Left colon (tissue), 2 donors: ENCODE measurements around the gene FLYWCH2. TPM values are rescaled to one million over a fixed set of nuclear protein-coding genes. Genes with fewer than 3 reads are reported as not detected.

Experiments
- ATAC-seq: fragments of 200-7000 bp; cut with Tn5 transposase; one replicate; pipeline ENCODE4 v1.9.1; 2020; ENCODE audit warnings: mild to moderate bottlenecking, moderate library complexity
- DNase-seq, 2 donors: peaks; one replicate each; pipeline ENCODE4 v3.0.0-alpha.2; 2020
- intact Hi-C, 2 donors: fragments of 100-400 bp; cut with DNase I in 1 of 2; cut with micrococcal nuclease in 1 of 2; formaldehyde crosslinking; loops; one replicate each; pipeline versions ENCODE4 v1.11.2 to v1.14.0; 2022; cut with DNase I, micrococcal nuclease
- total RNA-seq, 2 donors: library from RNA; stranded (reverse); fragmentation: NEBNext Ultra II Directional; extraction: Animal tissue kit (Norgen Biotek cat#: 25700); gene quantifications; one replicate each; pipeline ENCODE4 v1.2.1, GENCODE V29; 2021
- donor health status: DM: no; HTN: no; CAD: no.
- donor health status: DM: yes; HTN: yes; CAD: no.

FLYWCH2 gene
- total RNA-seq, 2 donors from 2014 or later = 20.7 to 30.8 TPM

DNA sequence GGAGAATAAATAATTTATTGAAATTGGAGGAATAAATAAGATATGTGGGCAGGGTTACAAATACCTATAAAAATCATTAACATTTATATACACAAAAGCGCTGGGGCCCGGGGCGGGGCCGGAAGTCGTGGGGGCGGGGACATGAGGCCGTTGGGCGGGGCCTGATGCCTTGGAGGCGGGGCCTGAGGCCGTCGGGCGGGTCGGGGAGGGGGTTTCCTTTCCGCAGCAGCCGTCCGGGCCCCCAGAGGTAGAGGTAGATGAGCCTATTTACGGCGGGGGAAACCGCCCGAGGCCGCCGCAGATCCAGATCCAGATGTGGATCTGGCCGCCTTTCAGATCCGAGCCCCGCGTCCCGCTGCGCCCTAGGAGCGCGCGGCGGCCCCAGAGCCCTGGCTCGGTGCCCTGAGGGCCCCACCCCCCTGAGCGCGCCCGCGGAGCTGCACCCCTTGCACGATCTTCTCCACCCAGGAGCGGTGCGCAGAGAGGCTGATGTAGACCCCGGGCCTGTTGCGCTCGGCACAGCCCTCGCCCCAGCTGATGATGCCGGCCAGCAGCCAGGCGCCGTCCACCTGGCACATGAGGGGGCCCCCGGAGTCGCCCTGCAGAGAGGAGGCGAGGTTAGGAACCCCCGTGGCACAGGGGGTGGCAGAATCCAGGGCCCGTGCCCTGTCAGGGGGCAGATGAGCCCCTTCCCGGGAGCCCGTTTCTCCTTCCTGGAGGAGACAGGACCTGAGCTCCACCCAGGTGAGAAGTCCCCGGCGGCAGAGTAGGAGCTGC is 30.1 kb upstream of the FLYWCH2 start:
- intact Hi-C loops = no loop called here
- no peak for ATAC-seq
- DNase-seq = no peak

DNA sequence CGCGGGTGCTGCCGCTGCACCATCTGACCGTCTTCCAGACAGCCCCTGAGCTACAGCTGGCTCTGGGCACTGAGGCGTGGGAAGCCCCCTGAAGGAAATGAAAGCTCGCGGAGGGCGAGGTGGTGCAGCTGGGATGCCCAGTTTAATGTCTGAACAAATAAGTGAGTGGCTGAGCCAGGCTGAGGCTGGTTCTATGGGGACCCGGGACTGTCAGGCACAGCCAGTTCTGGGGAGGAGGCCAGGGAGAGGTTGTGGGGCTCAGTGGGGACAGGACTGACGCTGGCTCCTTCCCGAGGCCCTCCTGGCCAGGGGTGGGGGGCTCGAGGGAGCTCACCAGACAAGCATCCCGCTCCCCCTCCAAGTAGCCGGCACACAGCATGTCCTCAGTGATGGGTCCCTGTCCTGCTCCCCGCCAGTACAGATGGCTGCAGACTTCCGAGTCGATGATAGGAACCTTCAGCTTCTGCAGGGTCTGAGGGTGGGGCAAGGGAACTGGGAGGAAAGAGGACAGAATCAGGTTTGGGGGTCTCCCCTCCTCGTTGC is 29.4 kb upstream of the FLYWCH2 start:
- intact Hi-C loops = no loop called here
- DNase-seq = no peak
- no peak for ATAC-seq

DNA sequence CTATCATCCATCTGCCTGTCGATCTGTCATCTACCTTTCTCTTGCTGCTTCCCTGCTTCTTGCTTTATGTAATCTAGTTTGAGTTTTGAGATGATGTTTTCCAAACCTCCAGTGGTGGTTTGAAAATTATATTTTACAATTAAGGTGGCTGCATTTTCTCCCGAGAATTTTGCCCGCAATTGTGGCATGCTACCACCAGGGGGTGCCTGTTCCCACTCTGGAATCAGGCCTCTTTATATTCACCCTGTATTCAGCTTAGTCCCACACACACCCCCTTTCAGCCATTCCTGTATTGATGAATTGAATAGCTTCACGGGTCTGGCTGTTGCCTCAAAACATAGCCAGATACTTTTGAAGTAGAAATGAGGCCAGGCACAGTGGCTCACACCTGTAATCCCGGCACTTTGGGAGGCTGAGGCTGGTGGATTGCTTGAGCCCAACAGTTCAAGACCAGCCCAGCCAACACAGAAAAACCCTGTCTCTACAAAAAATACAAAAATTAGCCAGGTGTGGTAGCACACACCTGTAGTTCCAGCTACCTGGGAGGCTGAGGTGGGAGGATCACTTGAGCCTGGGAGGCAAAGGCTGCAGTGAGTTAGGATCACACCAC is 28.2 kb upstream of the FLYWCH2 start:
- intact Hi-C loops = no loop called here
- ATAC-seq (no peak), DNase-seq (no peak)

DNA sequence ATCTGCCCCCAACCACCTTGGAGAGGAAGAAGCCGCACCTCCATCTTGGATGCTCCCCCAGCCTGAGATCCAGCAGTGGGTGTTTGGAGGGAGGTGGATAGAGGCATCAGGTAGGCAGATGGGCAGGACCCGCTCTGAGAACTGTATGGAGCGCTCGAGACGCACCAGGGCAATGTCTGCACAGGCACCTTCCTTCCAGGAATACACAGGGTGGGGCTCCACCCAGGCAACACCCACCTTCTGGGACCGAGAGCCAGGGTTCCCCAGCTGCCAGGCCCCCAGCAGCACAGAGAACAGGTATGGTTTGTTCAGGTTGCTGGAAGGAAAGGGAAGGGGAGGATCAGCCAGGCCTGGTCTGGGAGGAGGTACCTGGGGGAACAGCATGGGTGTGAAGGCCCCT is 27.5 kb upstream of the FLYWCH2 start:
- intact Hi-C loops = no loop called here
- ATAC-seq (no peak), DNase-seq (no peak)

DNA sequence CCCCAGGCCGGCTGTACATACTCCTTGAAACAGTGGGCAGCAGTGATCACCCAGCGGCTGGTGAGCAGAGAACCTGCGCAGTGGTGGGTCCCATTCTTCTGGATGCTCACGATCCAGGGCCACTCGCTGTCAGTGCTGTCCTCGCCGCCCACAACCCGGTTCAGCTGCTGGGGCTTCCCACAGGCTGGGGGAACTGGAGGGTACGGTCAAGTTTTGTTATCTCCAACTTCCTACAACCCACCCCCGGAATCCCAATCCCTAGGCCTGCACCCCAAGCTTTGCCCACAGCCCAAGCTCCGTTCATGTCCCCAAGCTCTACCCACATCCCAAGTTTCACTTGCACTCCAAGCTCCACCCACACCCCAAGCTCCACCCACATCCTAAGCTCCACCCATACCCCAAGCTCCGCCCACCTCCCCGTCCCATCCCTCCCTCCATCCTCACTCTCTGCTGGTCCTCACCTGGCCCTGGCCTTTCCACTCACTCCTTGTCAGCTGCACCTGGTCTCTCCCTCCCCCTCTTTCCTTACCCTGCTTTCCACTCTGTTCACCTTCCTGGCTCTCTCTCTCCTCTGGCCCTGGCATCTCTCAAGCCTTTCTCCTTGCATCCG is 26.8 kb upstream of the FLYWCH2 start:
- DNase-seq = no peak
- intact Hi-C loops = no loop called here
- ATAC-seq = no peak

DNA sequence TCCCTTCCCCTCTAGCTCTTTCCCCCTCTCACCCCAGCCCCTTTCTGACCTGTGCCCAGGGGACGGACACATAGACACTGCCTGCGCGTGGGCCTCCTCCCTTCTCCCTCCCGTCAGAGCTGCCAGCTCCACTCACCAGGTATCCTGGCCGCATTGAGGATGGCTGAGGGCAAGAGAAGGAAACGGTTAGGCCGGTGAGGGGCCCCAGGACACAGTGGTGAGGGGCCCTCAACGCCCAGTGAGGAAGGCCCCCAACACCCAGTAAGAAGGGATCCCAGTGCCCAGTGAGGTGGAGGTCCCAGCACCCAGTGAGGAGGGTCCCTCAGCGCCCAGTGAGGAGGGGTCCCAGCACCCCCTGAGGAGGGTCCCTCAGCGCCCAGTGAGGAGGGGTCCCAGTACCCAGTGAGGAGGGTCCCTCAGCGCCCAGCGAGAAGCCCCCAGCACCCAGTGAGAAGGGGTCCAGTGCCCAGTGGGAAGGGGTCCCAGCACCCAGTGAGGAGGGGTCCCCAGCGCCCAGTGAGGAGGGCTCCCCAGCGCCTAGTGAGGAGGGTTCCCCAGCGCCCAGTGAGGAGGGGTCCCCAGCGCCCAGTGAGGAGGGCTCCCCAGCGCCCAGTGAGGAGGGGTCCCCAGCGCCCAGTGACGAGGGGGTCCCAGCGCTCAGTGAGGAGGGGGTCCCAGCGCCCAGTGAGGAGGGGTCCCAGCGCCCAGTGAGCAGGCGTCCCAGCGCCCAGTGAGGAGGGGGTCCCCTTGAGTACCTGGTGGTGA is 26.1 kb upstream of the FLYWCH2 start:
- DNase-seq (no peak), ATAC-seq (no peak)
- intact Hi-C loops = no loop called here

DNA sequence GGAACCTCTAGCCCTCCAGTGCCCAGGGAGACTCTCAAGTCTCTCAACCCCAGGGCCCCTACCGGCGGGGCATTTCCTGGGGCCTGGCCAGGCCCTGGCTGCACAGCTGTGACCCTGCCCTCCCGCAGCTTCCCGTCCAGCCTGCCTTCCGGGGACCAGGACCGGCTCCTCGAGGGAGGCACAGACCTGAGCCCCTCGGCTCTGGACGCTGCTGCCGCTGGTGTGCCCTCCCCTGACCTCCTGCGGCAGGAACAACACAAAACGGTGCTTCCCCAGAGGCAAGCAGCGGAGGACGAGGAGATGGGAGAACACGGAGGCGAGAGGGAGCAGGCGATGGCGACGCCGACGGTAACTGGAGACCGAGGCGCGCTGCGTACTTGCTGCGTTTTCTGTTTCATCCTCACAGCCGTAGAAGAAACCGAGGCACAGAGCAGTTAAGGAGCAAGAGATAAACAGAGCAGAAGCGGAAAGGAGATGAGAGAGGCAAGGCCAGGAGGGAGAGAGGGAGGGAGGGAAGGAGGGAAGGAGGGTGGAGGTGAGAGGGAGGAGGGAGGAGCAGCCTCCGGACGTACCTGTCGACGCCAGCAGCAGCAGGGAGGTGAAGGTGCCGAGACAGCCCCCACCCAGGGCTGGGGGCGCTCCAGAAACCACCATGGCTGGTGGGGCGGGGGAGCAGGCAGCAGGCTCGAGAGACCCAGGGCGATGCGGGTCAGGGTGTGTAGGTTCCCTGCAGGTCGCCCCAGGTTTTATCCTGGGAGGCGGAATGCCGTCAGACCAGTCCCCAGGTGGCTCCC is 25.4 kb upstream of the FLYWCH2 start, which contains the start of gene PRSS22:
TSS of gene PRSS22 (minus strand) at position 720 of the 794 bp plus-strand sequence. CDS start at position 654, 66 bp downstream.
- DNase-seq = peak; percentile 51 to 63
- ATAC-seq = peak; percentile 65
- intact Hi-C loops = no loop called here

DNA sequence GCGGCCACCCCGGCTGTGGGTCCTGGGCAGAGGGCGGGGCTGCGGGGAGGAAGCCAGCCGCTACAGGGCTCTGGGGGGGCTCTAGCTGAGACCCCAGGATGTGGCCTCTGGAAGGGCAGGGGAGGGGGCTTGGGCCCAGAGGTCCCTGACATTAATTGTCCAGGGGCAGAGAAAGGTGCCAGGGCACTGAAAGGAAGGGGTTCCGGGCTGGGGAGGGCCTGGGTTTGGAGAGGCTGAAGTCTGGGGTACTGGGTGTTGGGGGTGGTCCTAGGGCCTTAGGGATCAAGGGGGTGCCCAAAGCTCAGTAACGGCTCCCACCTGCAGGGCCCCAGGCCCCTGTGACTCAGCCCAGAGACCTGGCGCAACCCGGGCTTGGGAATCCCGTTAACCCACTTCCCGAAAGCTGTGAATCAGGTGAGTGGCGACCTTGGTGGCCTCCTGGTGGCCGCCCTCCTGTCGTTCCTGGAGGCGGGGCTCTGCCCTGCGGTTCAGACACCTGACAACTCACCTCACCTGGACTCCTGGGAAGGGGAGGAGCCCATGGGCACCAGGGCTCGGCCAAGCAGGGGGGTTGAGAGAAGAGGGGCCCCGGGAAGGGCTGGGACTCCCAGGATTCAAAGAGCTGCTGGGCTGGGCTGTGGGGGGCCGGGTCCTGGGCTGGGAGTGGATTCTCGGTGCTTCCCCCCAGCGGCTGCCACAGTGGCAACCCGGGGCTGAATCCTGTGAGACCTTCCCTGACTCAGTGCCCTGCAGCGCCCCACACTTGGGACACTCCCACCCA is 24.6 kb upstream of the FLYWCH2 start:
- DNase-seq (peak; percentile 83 to 92), ATAC-seq (peak; percentile 96)
- intact Hi-C loops = no loop called here

DNA sequence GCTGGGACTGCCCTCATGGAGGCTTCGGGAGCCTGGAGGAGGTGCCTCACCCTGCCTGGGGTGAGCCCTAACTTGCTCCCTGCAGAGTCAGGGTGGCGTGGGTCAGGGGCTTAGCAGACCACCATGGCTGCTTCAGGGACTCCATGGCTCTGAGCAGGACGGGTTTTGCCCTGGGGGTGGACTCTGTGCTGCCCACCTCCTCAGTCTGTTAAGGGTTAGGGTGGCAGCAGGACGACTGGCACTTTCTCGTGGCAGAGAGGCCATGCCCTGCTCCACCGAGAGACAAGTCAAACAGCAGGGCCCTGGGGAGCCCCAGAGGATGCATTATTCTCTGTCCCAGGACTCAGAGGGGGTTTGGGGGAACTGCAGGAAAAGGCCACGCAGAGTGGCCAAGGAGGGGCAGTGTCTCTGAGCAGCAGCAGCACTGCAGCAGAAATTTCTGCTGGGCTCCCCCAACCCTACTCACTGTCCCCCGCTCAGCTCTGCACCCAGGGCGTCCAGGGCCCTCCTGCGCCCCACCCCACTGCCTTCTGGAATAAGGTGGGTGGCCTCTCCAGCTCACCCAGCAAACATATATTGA is 23.2 kb upstream of the FLYWCH2 start:
- no peak for DNase-seq
- intact Hi-C loops = no loop called here
- ATAC-seq = no peak

DNA sequence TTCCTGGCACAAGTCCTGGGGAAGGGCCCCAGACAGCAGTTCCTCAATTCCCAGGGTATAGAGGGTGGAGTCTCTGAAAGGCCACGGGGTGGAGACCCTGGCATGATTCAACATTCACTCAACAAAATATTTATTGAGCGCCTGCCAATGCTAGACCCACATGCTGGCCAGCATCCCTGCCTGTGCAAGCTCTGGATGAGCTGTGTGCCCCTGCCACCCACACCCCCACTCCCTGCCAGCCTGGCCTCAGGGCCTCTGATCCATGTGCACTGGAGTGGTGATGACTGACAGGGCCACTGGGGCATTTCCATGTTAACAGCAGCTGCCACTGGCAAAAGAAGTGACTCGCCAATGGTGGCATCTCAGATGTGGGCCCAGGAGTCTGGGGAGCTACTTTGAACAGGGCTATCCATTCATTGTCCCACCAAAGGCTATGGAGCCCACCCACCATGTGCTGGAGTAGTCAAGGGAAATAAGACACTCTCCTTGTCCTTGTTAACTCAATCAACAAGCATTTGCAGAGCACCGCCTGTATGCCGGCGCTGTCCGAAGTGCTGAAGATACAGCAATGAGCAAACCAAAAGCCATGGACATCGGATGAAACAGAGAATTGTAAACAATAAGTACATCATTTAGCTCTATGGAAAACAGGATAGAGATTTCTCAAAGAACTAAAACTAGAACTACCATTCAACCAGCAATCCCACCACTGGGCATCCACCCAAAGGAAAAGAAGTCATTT is 22.0 kb upstream of the FLYWCH2 start:
- DNase-seq (no peak), ATAC-seq (no peak)
- intact Hi-C loops = no loop called here

DNA sequence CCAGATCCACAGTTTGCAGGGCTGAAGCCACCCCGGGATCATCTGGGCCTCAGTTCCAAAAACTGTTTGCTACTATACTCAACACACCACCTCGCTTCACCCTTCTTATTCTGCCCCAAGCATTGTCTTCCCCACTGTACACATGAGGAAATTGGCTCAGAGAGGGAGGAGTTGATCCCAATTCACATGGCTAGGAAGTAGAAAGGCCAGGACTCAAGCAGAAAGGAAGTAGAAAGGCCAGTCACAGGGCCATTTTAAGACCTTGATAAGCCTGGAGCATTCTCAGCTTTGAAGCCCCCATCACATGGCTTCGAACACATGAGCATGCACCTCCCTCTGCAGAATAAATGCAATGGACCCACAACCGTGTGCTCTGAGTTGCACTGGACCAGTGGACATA is 17.4 kb upstream of the FLYWCH2 start:
- intact Hi-C loops = no loop called here
- no peak for ATAC-seq
- DNase-seq = no peak

DNA sequence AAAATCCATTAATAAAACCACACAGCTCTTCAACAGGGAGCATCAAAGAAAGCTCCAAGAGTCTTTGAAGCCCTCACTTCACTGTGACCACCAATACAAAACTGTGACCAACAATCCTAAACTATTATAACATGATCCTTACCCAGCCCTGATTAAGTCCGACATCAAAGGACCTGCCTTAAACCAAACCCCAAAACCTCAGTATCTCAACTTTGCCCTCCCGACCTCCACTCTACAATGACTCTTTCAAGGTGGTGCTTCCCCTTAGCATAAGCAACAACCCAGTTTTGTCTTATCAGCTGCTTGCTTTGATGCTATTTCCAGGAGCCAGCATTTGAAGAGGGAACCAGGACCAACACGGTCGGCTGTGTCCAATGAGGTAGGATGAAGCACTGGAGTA is 16.6 kb upstream of the FLYWCH2 start:
- ATAC-seq (no peak), DNase-seq (no peak)
- intact Hi-C loops = no loop called here

DNA sequence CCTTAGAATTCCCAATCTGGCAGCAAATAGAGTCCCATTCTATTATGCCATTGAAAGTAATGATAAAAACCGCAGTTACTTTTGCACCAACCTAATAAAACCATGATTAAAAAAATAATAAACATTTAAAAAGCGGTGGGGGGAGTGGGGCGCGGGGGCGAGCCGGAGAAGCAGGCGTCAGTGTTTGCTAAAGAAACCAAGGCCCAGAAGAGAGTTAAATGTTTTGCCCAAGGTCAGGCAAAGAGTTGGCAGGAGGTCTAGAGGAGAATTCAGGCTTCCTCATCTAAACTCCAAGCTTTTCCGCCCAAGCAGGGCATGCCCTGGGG is 15.4 kb upstream of the FLYWCH2 start:
- no peak for ATAC-seq
- no peak for DNase-seq
- intact Hi-C loops = no loop called here

DNA sequence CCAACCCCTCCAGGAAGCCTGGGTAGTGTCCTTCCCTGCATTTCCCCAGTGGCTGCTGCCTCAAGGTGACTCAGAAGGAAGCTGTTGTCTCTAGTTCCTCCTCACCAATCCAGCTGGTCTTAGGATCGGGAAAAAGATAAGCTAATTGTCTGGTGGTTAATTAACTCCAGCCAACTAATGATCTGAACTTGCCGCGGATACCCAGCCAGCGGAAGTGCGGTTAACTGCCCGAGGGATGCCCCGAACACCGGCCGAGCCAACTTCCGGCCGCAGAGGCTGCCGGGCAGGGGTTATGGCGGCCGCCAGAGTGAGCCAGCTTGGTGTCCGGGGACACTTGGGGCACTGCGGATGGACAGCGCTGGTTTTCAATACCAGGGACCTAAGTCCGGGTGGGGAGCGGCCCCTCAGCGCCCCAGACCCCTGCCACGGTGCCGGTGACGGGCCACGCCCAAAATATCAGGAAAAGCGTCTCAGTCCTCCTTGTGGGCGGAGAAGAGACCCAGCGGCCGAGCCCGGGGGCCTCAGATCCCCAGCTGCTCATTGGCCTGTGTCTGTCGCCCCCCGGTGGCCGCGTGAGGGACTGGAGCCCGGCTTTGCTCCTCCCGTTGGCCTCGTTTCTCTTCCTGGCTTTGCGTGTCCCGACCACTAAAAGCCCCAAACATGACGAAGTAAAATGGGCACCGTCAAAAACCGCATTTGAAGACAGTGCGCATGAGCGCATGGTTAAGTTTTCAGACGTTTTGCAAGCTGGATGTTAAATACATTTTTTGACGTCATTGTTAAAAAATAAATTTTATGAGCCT is 14.8 kb upstream of the FLYWCH2 start:
- peak; percentile 96 for ATAC-seq
- peak; percentile 92 to 97 for DNase-seq
- intact Hi-C loops = no loop called here

DNA sequence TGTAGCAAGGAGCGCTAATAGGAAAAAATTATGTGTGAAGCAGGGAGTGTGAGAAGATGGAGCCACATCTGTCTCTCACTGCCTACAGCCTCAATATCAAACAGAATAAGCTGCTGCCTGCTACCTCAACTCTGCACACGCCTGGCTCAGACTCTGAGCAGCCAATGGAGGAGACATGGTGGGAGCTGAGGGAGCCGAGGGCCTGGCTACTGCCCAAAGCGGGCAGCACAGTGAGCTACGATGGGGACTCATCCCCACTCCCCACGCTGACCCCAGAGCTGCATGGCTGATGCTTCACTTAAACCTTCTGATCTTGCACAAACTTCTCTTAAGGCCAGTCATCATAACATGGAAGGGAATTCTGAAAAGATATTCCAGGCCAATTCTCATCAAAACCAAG is 11.1 kb upstream of the FLYWCH2 start:
- no peak for ATAC-seq
- intact Hi-C loops = no loop called here
- no peak for DNase-seq
